GM19438 (cell line): ENCODE data around the gene EGLN1.
"Not testable (repeated sequence)": the region's sequence is repeated elsewhere in the genome, so short reads cannot be mapped to it uniquely, and the experiment has no call there.

ENCODE experiments used
- ATAC-seq: cut with Tn5 transposase; IDR thresholded peaks from one replicate; pipeline ENCODE4 v1.9.1; 2021; ENCODE audit warnings: low read depth; ENCODE audit not compliant: unreplicated experiment

The EGLN1 gene

DNA sequence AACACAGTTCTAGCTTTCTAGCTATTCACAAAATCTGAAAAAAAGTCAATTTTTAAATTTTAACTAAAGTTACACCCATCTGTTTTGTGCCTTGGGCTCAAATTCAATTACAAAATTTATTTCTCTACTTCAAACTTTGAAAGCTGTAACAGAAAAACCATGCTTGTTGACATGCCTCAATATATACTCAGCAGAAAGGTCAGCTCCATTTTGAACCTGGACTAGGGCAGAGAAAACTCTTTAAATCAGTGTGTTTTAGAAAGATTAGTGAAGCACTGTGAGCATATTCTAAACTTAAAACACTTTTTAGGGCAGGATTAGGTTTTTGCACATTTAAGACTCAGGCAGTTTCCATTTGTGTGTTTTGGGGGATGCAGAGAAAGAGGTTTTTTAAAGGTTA is 49.6 kb downstream of the EGLN1 start:
- no peak for ATAC-seq

DNA sequence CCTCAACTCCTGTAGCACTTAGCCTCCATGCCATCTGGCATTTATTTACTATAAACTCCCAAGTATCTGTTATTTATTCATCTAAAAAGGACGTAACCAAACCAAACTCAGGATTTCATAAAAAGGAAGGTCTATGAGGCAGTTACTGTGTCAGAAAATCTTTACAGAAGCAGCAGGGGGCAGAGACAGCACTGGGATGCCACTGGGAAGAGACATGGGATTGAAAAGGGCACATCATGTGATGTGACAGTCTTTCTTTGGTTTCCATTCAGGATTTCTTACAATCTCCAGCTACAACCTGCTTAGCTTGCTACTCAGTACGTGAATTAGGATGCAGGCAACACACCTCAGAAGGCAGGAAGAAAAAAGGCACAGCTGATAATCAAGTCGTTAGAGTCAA is 52.8 kb downstream of the EGLN1 start:
- ATAC-seq: no peak

DNA sequence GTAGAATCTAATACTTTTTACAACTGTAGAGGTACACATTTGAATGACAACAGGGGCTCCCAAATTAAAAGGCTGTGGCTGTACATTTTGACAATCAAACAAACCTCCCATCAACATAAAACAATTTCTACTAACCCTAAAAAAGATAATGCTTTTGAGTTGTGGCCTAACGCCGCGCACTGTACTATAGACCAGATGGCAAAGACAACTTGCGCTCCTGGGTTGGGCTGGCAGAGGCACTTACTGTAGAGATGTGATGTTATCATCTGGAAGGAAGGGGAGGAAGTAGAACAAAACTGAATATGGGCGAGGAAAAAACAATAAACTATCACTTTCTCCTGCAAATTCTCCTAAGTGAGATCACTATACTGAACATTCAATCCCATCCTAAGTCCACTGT is 57.9 kb downstream of the EGLN1 start:
- ATAC-seq: no peak

DNA sequence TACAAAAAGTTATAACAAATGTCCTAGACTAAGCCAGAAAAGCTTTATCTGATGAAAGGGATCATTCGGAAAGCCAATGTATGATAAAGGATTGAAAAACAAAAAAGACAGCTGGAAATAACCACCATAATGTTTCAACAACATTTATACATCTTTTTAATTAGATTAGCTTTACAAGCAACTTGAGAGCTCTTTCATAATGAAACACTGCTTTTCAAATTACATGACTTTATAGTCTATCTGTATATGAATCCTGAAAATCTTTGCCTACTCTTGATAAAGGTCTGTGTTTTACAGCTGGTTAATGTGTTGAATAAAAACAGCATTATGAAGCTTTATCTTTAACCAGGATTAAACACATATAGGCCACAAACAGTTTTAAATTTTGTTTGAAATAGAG is 58.5 kb downstream of the EGLN1 start:
- ATAC-seq: no peak

DNA sequence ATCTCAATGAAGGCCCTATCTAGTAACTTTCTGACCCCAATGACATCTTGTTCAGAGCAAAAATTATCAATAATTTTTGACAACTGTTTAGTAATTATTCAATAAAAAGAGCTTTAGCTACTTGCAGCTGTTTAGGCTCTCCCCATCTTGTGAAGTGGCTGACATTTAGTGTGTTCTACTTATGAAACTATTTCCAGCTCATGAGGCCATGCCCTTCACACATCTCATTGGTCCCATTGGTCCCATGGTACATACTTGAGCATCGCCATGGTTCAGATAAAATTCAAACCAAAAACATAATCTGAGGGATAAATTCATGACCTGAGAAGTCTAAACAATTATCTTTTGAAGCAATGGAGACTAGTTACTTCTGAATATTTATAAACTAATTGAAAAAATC is 59.8 kb downstream of the EGLN1 start:
- no peak for ATAC-seq

DNA sequence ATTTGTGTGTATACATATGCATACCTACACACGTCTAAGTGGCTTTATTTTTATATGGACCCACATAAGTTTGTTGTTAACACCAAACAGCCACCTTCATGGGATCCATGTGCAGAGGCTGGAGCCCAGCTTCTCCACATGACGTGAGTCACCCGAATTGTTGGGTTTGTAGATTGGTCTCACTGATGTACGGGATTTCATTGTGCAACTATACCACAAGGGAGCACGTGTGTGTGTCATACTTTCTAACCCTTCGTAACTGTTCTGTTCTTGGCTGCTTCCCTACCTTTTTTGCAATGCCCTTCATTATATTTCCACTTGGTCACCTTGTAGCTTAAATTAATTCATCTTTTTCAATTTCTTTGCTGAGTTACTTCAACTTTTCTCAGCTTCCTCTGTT is 63.0 kb downstream of the EGLN1 start:
- no peak for ATAC-seq

DNA sequence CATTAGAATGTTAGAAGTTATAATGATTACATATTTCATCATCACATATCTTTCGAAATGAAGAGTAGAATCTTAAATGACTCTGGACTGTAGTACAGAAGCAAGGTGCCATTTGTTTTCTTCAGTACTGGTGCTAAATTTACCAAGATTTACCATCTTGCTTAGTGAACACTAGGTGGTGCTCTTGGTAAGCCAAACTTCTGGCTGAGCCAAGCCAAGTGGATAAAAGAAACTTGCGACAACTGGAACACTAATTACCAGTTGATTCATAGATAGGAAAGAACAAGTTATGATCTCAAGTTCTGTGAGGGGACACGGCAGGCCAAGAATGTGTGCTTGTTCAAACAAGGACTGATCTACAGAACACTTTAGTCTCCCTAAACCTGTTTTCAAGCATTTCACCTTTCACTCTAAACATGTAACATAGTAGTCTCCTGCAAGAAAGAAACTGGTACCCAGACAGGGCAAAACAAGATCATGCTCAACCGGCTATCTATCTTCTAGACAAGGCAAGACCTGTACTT is 64.2 kb downstream of the EGLN1 start:
- peak; percentile 69 for ATAC-seq

DNA sequence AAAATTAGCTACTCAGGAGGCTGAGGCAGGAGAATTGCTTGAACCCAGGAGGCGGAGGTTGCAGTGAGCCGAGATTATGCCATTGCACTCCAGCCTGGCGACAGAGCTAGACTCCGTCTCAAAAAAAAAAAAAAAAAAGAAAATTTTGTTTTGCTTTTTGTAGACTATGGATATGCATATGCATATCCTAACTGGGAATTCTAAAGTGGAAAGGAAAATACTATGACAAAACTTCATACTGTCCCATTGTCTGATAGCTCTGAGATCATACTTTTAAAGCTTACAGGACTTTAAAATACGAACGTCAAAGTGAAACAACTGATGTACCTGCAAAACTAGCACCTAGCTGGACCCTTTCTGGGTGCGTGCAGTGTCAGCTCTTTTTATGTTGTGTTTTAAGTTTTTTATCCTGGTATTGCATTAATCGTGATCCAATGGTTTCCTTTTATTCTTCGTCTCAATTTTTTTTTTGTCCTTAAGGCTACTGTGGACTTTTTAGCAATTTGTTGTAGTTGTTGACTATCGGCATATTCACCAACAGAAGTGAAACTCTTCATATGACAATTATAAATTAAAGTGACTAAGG is 64.8 kb downstream of the EGLN1 start:
- ATAC-seq: no peak

DNA sequence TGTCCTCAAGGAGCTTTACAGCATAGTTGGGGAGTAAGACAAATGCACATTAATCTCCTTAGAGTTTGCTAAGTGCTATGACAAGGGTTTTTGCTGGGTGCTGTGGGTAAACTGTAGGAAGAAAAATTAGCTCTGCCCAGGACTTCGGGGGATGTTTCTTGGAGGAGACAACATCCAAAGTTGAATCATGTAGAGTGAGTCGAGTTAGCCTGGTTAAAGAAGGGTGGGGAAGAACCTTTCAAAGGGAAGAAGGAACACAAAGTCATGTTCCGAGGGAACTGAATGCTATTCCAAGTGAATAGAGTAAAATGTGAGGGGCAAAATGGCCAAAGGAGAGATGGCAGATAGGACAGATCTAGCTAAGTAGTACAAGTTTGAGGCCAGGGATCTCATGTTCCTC is 66.9 kb downstream of the EGLN1 start:
- no peak for ATAC-seq

DNA sequence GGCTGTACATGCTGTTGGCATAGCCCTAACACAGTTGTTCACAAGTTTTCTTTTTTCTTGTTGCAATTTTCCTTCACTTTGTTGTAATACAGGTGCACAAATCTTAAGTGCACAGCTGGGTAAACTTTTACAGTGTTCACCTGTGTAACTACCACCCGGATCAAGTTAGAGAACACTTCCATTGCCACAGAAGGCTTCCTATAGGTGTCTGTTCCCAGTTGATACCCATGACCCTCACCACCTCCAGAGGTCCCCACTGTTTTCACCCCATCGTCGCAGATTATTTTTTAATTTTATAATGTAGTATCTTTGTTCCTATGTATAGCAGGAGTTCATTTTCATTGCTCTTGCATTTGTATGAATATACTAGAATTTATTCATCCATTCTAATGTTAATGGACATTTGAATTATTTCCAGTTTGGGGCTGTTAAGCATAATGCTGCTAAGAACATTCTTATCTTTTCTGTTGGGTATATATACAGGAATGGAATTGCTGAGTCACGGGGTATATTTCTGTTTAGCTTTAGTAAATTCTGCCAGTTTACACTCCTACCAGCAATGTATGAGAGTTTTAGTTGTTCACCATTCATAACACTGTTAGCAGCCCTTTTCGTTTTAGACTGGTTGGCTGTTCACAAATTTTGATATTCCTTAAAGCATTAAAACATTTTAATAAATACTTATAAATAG is 67.6 kb downstream of the EGLN1 start:
- ATAC-seq: no peak

DNA sequence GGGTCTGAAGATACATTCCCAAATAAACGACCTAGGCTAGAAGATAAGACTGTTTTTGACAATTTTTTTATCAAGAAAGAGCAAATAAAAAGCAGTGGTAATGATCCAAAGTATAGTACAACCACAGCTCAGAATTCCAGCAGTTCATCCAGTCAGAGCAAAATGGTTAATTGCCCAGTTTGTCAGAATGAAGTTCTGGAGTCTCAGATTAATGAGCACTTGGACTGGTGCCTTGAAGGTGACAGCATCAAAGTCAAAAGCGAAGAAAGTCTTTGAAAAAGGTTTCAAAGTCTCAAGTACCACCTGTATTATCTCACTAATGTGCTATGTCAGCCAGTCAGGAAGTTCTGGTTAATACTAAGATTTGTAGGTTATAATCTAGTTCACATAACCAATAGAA is 69.0 kb downstream of the EGLN1 start:
- no peak for ATAC-seq

DNA sequence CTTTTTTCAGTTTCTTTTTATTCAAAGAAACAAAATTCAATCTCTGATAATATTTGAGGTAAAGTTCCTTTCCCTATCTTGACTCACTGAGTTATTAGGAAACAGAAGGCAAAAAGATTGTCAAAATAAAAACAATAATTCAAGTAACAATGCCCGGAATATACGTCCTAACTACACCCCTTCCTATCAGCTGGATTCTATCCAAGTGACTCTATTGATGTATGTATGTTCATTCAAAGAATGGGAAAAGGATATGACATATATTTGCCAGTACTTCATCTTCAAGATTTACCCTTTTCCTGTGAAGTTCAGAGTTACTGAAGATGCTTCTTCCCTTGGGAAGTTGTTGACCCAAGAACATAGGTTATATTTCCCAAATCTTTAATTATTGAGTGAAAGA is 70.3 kb downstream of the EGLN1 start:
- ATAC-seq: no peak

DNA sequence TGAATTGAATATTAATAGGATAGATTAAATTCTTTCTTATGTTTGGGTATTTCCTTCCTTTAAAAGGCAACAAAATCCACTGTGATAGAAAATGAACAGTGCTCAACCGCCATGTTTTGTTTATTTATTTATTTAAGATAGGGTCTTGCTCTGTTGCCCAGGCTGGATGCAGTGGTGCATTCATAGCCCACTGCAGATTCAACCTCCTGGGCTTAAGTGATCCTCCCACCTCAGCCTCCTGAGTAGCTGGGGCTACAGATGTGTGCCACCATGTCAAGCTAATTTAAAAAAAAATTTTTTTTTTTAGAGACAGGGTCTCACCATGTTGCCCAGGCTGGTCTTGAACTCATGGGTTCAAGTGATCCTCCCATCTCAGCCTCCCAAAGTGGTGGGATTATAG is 73.2 kb downstream of the EGLN1 start:
- not testable (repeated sequence) for ATAC-seq

DNA sequence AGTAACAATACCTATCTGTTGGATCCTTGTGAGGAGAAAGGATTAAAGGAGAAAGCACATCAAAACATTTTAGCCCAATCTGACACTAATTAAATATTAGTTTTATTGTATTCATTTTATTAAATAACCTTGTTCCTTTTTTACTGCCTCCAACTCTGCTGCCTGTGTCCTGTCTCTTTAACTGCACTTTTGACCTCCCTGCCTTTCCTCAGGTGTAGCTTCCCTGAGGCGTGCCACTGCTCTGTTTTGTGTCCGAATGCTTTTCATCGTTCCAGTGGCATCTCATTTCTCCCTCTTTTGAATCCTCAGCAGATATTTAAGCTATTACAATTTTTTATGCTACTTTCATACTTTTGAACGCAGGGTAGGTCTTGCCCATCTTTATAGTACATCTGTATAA is 73.6 kb downstream of the EGLN1 start:
- no peak for ATAC-seq

DNA sequence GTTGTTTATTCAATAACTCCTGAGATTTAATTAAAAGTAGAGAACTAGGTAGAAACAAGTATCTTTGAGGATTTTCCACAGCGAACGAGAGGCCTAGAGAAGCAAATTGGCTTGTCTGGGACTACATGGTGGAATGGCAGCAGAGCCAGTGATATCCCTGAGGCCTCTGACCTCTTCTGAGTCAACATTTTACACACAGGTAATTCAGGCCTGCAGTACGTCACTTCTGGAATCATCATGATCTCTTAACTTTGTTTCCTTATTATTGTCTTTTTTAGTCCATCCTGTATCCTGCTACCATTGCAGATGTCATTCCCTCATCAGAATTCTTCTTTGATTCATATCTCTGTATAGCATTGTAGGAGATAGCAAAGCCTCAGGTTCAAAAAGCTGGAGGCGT is 74.1 kb downstream of the EGLN1 start:
- ATAC-seq: no peak

DNA sequence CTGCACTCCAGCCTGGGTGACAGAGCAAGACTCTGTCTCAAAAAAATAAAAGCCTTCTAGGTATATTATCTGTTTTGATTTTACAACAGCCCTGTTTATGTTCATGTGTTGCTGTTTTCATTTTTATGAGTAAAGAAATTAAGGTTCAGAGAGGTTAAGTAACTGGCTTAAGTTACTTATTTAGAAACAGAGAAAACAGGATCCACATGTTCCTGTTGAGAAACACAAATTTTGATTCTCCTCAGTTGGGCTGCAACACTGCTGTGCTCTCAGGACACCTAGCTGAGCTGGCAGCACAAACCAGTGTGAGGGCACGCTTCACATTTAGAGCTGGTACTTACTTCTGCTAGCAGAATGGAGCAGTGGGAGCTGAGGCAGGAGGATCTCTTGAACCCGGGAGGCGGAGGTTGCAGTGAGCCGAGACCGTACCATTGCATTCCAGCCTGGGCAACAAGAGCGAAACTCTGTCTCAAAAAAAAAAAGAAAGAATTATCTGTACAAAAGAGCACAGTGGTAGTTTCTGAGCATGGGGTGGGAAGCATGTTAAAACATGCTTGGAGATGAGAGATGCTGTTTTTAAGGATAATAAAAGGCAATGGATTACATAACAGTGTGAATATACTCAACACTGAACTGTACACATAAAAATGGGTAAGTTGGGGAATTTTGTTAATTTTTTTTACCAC is 81.6 kb downstream of the EGLN1 start:
- no peak for ATAC-seq

DNA sequence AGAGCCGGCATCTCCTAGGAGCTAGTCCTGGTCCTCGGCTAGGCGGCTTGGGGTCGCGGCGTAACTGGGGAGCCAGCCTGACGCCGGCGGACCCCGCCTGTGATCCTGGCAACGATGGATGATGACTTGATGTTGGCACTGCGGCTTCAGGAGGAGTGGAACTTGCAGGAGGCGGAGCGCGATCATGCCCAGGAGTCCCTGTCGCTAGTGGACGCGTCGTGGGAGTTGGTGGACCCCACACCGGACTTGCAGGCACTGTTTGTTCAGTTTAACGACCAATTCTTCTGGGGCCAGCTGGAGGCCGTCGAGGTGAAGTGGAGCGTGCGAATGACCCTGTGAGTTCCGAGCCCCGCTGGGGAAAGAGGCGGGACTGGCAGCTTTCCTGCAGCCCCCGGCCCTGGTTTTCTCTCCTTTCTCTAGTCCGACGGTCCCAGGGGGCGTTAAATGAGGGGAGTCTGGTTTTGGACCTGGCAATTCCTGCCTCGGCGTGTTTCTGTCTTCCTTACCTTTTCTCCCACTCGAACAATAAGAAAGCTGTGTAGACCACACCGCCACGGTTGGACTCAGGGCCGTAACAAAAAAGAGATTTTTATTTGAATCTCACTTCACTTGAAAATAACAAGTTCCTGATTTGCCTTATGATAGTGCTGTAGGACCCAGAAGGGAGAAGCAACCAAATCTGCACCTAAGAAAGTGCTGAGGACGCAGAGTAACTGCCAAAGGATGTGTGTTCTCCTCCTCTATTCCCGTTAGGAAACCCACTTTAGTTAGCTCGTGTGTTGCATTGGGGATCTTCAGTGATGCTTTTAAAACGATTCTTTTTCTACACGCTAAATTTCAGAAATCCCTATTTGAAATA is 83.6 kb downstream of the EGLN1 start, which contains the start of gene SPRTN:
TSS of gene SPRTN (plus strand) at position 24 of the 859 bp plus-strand sequence. CDS start at position 115, 91 bp downstream.
- peak; percentile 6 for ATAC-seq

DNA sequence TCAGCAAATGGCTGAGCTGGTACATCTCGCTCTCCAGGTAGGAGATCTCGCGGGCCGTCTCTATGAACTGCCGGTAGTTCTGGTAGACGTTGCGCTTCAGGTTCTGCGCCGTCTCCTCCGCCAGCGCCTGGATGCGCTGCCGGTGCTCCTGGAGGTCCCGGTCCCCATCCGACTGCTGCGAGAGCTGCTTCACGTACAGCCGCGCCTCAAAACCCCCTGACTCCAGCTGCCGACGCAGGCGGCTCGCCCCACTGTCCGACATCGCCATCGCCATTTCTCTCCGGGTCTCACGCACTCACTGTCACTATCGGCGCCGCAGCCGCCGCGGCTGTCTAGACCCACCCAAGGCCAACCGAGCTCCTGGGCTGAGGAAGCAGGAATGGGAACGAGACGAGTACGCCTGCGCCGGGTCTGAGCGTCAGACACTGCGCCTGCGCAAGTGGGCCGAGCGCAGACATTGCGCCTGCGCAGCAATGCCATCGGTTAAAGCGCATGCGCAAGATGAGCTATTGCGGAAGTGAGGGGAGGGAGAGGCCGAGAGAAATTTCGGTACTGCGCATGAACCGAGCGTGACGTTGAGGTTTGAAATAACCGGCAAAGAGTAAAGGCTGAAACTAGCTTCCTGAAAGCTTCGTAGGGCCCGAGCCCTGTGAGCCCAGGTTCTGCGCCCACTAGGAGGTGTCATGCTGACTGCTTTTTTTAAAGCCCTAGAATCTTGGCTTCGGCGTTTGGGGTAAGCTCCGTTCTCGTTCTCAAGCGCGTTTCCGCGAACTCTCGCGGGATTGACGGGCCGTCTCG is 84.4 kb downstream of the EGLN1 start, which contains the start of gene EXOC8:
TSS of gene EXOC8 (minus strand) at position 381 of the 798 bp plus-strand sequence. CDS start at position 274, 107 bp downstream.
- peak; percentile 74 for ATAC-seq

DNA sequence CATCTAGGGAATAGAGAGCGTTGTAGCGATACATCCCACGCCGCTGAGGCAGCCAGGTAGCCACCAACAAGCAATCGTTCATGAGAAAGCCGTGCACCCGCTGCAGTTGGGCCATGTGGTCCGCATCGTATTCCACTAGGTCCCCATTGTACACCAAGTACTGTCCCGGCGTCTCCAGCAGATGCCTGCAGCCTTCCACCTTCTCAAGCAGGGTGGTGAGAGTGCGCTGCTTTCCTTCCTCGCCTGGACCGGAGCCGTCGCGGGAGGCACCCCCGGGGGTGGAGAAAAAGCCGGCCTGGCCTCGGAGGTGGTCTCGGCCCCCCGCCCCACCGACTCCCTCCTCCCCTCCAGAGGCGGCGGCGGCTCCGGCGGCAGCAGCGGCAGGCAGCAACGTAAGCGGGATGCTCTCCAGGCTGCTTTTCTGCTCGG is 85.0 kb downstream of the EGLN1 start:
- peak; percentile 14 for ATAC-seq
